ENCODE data around the gene HID1.
"Not testable (repeated sequence)": the region's sequence is repeated elsewhere in the genome, so short reads cannot be mapped to it uniquely, and the experiment has no call there.

Gene HID1

DNA sequence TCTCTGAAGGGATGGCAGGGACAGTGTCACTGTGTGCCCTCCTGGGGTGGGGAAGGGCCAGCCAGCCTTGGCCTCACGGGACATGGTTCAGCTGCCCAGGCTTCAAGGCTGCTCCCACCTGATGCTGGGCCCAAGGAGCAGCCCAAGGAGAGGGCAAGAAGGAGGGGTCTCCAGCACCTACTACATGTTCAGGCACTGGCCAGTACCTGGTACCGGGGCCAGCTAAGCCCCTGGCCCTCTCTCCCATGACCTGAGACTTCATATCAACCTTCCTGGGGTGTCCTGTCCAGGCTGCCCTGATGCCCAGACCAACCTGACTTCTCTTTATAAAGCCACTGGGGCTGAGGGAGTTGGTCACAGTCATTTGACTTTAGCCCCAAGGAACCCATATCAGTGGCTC is 50.8 kb downstream of the HID1 start:
- DNase-seq (ENCODE audit: low spot score) = no peak

DNA sequence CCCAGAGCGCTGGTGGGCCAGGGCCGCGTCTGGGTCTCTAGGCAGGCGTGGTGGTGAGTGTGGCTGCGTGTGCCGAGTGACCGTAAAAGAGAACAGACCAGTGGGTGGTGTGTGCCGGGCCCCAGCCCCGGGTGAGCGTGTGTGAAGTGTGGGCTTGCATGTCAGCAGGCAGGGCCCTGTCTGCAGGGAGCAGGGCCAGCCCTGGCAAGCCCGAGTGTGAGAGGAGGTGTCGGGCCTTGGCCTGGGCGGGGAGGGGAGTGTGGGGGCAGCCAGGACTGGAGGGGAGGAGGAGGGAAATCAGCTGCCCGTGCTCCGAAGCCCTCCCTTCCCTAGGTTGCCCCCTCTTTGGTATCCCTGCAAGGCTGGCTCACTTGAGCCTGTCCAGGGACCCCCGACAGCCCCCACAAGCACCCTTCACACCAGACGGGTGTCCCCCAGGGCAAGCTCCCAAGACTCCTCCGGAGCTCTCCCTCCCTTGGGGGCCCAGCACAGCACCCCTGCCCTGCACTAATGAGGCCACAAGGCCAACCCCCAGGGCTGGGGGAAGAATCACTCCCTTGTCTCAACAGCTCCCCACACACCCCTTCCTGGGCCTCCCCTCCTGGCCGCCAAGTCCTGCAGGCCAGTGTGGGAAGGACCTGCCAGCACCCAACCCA is 51.4 kb downstream of the HID1 start:
- no peak for DNase-seq (ENCODE audit: low spot score)

DNA sequence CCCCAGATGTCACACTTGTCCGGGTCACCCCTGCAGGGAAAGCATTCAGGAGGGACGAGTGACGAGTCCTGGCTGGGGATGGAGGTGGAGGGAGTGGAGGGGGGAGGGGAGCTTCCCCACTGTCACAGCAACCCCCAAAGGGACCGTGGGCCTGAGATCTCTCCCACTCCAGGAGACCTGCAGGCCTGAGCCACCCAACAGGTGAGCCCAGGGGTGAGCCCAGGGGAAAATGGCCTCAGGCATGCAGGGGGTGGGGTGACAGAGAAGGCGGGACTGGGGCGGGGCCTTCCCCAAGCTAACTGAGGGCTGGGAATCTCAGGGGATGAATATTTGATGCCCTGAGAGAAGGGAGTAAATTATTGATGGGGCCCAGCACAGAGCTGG is 51.9 kb downstream of the HID1 start:
- no peak for DNase-seq (ENCODE audit: low spot score)

DNA sequence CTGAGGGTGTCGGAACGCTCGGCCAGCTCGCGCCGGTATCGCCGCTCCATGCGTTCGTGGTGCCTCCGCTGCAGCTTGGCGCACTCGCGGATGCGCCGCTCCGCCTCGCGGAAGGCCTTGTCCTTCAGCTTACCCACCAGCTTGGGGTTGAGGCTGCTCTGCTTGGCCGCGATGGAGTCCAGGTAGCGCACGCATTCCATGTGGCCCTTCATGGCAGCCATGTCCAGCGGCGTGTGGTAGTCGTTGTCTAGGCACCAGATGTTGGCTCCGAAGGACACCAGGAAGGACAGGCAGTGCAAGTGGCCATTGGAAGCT is 52.3 kb downstream of the HID1 start:
- no peak for DNase-seq (ENCODE audit: low spot score)

DNA sequence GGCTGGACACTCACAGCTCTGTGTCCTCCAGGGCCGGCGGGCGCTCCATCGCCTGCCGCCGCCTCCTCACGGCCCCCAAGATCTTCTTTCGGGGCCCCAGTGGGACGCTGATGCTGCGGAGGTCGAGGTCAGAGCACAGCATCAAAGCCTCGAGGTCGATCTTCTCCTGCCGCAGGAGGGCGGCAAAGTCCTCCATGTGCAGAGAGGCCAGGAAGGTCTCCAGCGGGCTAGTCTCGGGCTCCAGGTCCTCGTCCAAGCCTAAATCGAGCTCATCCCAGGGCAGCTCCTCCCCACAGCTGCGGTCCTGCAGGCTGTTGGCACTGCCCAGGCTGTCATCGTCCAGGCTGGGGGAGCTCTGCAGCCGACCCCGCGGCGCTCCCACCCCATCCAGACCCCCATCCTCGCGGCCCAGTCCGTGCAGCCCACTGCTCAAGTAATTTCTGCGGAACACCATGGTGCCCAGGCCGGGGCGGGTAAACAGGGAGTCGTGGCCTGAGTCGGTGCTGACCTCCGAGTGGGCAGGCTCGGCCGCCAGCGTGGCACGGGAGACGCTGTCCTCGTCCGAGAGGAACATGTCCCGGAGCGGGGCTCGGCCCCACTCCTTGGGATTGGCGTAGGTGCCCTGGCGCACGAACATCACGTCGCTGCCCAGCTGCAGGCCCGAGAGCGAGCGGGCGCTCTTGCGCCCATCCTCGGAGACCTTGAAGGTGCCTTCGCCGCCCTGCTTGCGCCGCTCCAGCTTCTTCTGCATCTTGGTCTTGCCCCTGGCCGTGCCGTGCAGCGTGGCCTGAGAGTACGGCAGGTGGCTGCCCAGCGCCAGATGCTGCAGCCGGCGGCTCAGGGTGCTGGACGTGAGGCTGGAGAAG is 52.9 kb downstream of the HID1 start:
- DNase-seq (ENCODE audit: low spot score) = peak; percentile 88

DNA sequence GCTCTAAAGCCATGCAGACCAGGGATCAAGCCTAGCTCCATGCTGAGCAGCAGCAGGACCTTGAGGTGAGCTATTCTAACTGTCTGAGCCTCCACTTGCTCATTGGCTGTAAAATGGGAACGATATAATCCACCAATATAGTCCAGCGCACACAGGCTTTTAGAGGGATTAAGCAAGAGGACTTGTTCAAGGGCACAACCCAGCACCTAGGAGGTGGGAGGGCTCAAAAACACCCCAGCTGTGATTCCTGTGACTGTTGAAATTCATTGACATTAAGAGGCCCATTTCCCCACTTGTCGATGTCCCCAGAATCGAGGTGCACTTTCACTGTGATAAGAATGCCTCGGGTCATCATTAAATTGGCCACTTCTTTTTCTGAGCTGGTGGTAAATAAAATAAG is 53.7 kb downstream of the HID1 start:
- no peak for DNase-seq (ENCODE audit: low spot score)

DNA sequence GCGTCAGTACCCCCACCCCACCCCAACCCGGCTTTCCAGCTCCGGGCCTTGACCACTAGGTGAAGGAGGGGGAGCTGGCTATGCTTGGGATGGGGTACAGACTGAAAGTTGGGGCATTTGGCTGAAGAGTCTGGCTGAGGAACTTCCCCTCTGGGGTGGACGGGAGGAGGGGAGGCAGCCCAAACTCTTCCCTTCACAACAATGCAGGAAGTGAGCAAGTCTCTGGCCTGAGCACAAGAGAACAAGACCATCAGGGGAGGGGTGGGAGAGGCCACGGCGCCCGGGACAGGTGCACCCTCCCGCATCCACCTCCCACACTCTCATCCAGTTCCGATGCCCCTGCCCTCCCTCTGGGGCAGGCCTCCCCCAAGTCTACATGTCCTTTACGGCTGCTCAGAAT is 55.1 kb downstream of the HID1 start:
- no peak for DNase-seq (ENCODE audit: low spot score)

DNA sequence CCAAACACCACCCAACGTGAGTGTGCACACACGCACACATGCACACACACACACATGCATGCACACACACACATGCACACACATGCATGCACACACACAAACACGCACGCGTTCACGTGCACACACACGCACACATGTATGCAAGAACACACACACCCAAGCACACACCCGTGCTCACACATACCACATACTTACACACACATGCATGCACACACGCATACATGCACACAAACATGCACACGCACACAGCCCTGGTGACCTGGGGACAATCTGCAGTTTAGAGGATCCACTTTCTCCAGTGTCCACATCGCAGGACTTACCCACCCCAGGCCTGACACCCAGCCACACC is 55.7 kb downstream of the HID1 start:
- DNase-seq (ENCODE audit: low spot score) = no peak

DNA sequence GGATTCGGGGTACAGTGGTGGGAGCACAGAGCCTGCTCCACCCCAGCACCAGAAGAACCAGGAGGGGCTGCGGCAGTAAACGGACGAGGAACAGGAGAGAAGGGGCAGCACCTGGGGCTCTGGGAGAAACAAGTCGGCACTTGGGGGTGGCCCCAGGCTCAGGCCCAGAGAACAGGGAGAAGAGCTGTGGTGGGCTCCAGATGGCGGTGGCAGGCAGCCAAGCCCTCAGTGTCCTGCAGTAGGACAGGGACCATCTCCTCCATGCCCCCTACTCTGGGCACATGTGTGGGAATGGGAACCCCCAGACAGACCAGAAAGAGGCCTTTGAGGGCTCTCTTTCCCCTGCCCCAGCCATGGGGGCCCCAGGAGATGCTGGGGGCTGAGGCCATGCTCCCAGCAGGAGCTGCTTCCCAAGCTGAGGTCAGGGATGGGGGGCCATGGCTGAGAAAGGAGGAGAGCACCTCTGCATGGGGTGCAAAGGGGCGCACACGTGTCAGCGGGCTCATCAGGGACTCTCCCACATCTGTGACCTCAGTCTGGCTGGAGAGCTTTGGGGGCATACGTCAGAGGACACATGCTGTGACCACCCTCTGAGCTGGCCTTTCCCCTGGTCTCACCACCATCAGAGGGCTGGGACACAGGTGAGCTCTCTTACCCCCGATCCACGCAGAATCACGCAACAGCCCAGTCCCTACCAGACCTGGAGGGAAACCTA is 56.3 kb downstream of the HID1 start:
- no peak for DNase-seq (ENCODE audit: low spot score)

DNA sequence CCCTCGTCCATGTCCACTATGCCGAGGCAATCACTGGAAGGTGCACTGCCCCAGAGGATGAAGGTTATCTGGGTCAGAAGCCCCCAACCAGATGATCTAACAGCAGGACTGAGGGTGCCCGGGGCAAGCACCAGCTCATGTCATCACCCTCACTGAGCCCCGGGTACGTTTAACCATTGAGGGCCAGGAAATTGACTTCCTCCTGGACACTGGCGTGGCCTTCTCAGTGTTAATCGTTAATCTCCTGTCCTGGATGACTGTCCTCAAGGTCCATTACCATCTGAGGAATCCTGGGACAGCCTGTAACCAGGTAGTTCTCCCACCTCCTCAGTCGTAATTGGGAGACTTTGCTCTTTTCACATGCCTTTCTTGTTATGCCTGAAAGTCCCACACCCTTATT is 61.1 kb downstream of the HID1 start:
- DNase-seq (ENCODE audit: low spot score) = not testable (repeated sequence)

DNA sequence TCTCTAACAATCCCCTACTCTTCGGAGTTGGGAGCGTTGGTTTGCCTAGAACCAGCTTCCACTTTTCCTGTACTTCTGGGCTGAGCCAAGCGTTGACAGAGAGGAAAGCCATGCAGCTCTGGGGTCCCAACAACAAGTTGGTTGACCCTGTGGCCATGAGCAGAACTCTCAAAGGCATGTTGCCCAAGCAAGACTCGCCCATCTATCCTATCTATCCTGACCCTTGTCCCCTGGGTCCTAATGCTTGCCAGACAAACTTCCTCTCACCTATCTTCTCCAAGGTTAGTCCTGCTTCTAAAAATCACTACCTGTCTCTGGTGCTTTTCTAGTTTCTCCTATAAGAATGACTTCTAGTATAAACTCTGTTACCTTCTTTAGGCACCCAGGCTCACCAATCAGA is 63.5 kb downstream of the HID1 start:
- DNase-seq (ENCODE audit: low spot score) = not testable (repeated sequence)

DNA sequence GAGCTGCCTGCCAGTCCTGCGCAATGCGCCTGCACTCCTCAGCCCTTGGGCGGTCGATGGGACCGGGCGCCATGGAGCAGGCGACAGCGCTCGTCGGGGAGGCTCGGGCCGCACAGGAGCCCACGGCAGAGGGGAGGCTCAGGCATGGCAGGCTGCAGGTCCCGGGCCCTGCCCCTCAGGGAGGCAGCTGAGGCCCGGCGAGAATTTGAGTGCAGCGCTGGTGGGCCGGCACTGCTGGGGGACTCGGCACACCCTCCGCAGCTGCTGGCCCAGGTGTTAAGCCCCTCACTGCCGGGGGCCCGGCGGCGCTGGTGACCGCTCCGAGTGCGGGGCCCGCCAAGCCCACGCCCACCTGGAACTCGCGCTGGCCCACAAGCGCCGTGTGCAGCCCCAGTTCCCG is 65.5 kb downstream of the HID1 start:
- no peak for DNase-seq (ENCODE audit: low spot score)

DNA sequence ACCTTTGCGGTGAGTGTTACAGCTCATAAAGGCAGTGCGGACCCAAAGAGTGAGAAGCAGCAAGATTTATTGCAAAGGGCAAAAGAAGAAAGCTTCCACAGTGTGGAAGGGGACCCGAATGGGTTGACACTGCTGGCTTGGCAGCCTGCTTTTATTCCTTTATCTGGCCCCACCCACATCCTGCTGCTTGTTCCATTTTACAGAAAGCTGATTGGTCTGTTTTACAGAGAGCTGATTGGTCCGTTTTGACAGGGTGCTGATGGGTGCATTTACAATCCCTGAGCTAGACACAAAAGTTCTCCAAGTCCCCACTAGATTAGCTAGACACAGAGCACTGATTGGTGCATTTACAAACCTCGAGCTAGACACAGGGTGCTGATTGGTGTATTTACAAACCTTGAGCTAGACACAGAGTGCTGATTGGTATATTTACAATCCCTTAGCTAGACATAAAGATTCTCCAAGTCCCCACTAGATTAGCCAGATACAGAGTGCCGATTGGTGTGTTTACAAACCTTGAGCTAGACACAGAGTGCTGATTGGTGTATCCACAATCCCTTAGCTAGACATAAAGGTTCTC is 66.3 kb downstream of the HID1 start:
- not testable (repeated sequence) for DNase-seq (ENCODE audit: low spot score)

DNA sequence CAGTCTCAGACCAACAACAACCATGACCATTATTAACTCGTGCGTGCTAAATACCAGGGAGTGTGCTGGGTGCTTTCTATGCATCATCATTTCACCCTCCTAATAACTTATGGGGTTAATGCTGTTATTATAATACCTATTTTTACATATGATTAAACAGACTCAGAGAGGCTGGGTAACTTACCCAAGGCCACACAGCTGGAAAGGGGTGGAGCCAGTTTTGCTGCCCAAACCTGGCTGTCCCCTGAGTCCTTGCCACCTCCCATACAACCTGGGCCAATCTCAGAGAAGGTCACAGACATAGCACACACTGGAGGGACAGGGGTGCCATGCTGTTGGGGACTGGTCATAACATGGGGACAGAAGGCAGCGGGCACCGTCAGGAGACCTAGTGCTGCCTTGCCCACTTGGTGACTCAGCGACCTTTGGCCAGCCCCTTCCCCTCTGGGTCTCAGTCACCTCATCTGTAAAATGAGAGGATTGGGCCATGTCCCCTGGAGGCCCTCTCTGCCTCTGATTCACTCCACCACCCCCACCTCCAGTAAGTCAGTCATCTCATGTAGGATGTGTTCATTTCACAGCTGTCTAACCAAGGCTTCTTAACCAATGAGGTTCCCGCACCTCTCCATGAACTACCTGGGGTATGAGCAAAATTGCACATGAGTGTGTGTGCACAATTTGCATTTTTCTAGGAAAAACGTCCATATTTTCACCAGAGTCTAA is 67.7 kb downstream of the HID1 start:
- no peak for DNase-seq (ENCODE audit: low spot score)

DNA sequence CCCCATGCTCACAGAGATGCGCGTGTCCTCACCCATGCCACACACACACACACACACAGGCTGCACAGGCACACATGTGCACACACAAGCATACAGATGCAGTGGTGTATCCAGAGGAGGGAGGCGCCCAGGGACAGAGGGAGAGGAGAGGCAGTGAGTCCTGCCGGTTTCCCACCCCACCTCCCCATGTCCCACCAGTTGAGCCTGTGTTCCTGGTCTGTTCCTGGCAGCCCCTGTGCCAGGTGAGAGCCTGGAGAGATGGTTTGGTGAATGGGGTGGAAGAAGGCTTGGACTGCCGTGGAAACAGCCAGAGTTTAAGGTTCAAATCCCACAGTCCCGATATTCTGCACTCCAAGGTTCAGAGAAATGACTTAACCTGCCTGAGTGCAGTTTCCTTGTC is 68.9 kb downstream of the HID1 start:
- DNase-seq (ENCODE audit: low spot score) = no peak

DNA sequence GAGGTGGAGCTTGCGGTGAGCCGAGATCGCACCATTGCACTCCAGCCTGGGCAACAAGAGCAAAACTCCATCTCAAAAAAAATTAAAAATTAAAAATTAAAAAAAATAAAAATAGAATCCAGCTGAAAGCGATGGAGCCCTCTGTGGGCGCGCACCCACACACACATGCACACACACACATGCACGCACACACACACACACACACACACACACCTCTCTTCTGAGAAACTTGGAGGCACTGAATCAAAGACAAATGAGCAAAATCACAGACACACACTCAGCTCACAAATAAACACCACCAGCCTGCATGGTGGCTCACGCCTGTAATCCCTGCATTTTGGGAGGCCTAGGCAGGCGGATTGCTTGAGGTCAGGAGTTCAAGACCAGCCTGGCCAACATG is 69.5 kb downstream of the HID1 start:
- no peak for DNase-seq (ENCODE audit: low spot score)

DNA sequence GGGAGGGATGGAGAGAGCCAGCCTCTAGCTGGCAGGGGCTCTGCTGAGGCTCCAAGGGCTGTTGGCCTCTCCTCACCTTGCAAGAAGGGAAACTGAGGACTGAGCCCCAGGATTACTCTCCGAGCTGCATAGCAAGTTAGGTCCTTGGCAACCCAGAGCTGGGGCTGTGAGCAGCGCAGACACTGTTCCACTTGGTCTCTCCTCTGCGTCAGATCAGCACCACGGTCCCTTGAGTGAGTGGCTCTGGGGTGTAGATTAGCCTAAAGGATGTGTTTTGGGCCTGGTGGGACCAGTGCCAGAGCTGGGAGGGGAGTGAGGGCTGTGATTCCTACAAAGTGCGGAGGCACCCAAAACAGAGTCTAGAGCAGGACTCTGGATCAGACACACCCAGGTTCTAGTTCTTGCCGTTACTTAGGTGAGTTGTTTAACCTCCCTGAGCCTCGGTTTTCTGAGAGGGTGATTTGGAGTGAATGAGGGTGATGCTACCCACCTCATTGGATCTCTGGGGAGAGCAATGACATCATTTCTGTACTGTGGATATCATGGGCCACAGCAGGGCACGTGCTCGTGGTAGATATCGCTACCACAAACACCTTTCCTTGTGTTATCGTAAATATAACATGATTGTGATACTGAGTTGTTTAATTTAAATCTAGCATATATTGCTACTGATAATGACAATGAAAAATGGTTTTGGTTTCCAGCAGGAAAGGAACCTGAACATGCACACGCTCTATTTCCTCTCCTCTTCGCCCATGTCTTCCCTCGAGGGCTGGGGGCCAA is 71.0 kb downstream of the HID1 start:
- no peak for DNase-seq (ENCODE audit: low spot score)

All from HuH-7.5 (cell line).